HL-60 (cell line): ENCODE results near the gene CCK.

Experiments
- CTCF ChIP-seq: IDR thresholded peaks from one replicate; pipeline ENCODE4 v1.5.1; 2011; ENCODE audit warnings: low read length, control low read depth, inconsistent platforms; ENCODE audit not compliant: insufficient read depth
- POLR2AphosphoS5 ChIP-seq: IDR thresholded peaks from 2 replicates; pipeline ENCODE4 v1.6.1; 2012; ENCODE audit warnings: low read depth
- TF ChIP-seq, protein P1 (sequence below): IDR thresholded peaks from 2 replicates; pipeline ENCODE4 v1.6.1; 2012; ENCODE audit warnings: low read depth; ENCODE audit not compliant: insufficient replicate concordance

DNA sequence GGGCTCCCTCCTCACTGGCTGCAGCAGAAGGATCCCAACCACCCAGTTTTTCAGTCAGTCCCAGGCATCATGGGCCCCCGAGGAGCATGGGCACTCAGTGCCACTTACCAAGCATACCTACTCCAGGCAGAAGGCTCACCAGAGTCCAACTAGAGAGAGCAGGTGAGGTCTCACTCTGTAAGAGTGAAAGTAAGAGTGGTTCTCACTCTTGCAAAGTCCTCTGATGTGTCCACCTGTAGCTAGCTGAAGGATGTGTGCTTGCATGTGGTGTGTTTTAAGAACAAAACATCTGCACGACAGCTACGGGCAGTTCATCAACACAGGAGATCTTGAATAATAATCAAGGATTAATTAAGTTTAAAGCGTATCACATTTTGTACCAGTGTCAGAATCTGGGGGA, 49.7 kb downstream of the CCK start:
- no peak for TF ChIP-seq CTCF
- TF ChIP-seq, protein P1, sequence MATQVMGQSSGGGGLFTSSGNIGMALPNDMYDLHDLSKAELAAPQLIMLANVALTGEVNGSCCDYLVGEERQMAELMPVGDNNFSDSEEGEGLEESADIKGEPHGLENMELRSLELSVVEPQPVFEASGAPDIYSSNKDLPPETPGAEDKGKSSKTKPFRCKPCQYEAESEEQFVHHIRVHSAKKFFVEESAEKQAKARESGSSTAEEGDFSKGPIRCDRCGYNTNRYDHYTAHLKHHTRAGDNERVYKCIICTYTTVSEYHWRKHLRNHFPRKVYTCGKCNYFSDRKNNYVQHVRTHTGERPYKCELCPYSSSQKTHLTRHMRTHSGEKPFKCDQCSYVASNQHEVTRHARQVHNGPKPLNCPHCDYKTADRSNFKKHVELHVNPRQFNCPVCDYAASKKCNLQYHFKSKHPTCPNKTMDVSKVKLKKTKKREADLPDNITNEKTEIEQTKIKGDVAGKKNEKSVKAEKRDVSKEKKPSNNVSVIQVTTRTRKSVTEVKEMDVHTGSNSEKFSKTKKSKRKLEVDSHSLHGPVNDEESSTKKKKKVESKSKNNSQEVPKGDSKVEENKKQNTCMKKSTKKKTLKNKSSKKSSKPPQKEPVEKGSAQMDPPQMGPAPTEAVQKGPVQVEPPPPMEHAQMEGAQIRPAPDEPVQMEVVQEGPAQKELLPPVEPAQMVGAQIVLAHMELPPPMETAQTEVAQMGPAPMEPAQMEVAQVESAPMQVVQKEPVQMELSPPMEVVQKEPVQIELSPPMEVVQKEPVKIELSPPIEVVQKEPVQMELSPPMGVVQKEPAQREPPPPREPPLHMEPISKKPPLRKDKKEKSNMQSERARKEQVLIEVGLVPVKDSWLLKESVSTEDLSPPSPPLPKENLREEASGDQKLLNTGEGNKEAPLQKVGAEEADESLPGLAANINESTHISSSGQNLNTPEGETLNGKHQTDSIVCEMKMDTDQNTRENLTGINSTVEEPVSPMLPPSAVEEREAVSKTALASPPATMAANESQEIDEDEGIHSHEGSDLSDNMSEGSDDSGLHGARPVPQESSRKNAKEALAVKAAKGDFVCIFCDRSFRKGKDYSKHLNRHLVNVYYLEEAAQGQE: no peak
- TF ChIP-seq POLR2AphosphoS5: no peak
